HepG2 (cell line): ENCODE results near the gene AGGF1. TPM values are rescaled to one million over a fixed set of nuclear protein-coding genes. Genes with fewer than 3 reads are reported as not detected.

Experiments
- ARID2 ChIP-seq: sonication (generic); formaldehyde crosslinking; IDR thresholded peaks from 2 replicates; pipeline ENCODE4 v1.8.1; 2022; ENCODE audit warnings: mild to moderate bottlenecking, missing genetic modification reagents, borderline replicate concordance
- MTERF4 ChIP-seq: sonication (generic); formaldehyde crosslinking; IDR thresholded peaks from 2 replicates; pipeline ENCODE4 v1.8.0; 2023; ENCODE audit warnings: mild to moderate bottlenecking, missing genetic modification reagents
- POGK ChIP-seq: sonication (generic); formaldehyde crosslinking; conservative IDR thresholded peaks from 2 replicates; pipeline ENCODE4 v1.8.0; 2022; ENCODE audit warnings: mild to moderate bottlenecking, moderate library complexity, missing genetic modification reagents
- RARA ChIP-seq: IDR thresholded peaks from 2 replicates; pipeline ENCODE4 v1.6.1; 2016; ENCODE audit warnings: missing genetic modification reagents, missing compliant biosample characterization
- RBM22 ChIP-seq: fragments of 200-400 bp; formaldehyde crosslinking; optimal IDR thresholded peaks from 2 replicates; pipeline ENCODE3; 2017; ENCODE audit warnings: mild to moderate bottlenecking, low read length, moderate library complexity
- SRY ChIP-seq: sonication (generic); formaldehyde crosslinking; IDR thresholded peaks from 2 replicates; pipeline ENCODE4 v1.8.0; 2022; ENCODE audit warnings: mild to moderate bottlenecking, missing genetic modification reagents
- YEATS4 ChIP-seq: sonication (generic); formaldehyde crosslinking; IDR thresholded peaks from 2 replicates; pipeline ENCODE4 v1.4.0; 2020; ENCODE audit warnings: missing genetic modification reagents, borderline replicate concordance
- ZBTB4 ChIP-seq: sonication (generic); formaldehyde crosslinking; IDR thresholded peaks from 2 replicates; pipeline ENCODE4 v1.4.0; 2020; ENCODE audit warnings: missing genetic modification reagents, mild to moderate bottlenecking, borderline replicate concordance
- ZFP36L1 ChIP-seq: sonication (generic); formaldehyde crosslinking; IDR thresholded peaks from 2 replicates; pipeline ENCODE4 v1.8.0; 2022; ENCODE audit warnings: mild to moderate bottlenecking, missing genetic modification reagents, moderate library complexity
- ZNF224 ChIP-seq: sonication (generic); formaldehyde crosslinking; IDR thresholded peaks from 2 replicates; pipeline ENCODE4 v1.5.0; 2020; ENCODE audit warnings: mild to moderate bottlenecking, missing genetic modification reagents
- ZNF468 ChIP-seq: sonication (generic); formaldehyde crosslinking; IDR thresholded peaks from 2 replicates; pipeline ENCODE4 v1.8.0; 2022; ENCODE audit warnings: mild to moderate bottlenecking, moderate library complexity, missing genetic modification reagents
- ZNF615 ChIP-seq: sonication (generic); formaldehyde crosslinking; IDR thresholded peaks from 2 replicates; pipeline ENCODE4 v1.5.0; 2020; ENCODE audit warnings: mild to moderate bottlenecking, missing genetic modification reagents, borderline replicate concordance
- ZNF646 ChIP-seq: sonication (generic); formaldehyde crosslinking; IDR thresholded peaks from 2 replicates; pipeline ENCODE4 v1.9.0; 2021; ENCODE audit warnings: mild to moderate bottlenecking, missing genetic modification reagents
- ZNF674 ChIP-seq: sonication (generic); formaldehyde crosslinking; IDR thresholded peaks from 2 replicates; pipeline ENCODE4 v1.5.0; 2020; ENCODE audit warnings: low read depth, mild to moderate bottlenecking, missing genetic modification reagents
- ZNF768 ChIP-seq: sonication (generic); formaldehyde crosslinking; IDR thresholded peaks from 2 replicates; pipeline ENCODE4 v1.4.0; 2020; ENCODE audit warnings: missing genetic modification reagents
- polyA plus RNA-seq, 8 experiments: library from polyadenylated mRNA; depleted of rRNA in 3 of 8; stranded (reverse) in 7 of 8; unstranded in 1 of 8; fragments of >200 nt; fragmentation: Illumina TruSeq in 4 of 8; extraction: Trizol in 4 of 8; gene quantifications; 2 replicates each; pipeline versions ENCODE4 v1.2.1 to v1.2.3, GENCODE V29; 2011 to 2016; ENCODE audit warnings: low read depth in 4 of 8, missing spikeins in 1 of 8, mixed read lengths in 1 of 8; ENCODE audit not compliant: insufficient read depth in 1 of 8
- total RNA-seq, 5 experiments: library from RNA; depleted of rRNA; stranded (reverse); fragments of >200 nt; fragmentation: Illumina TruSeq; extraction: Trizol; gene quantifications; 2 replicates each; pipeline ENCODE4 v1.2.3, GENCODE V29; 2016; ENCODE audit warnings: low read depth in 1 of 5

The AGGF1 gene
- total and polyA plus RNA-seq, 2 of the 13 experiments (the other 11 are each of a cell fraction or from before 2014, with no cell fraction given): 12.9 to 15.5 TPM

GRCh38 chr5:77086689-77087483 lies 56.7 kb downstream of the AGGF1 start, which contains the start of gene ZBED3 (continued):
- peak; percentile 52 for TF ChIP-seq POGK (CRISPR knock-in tag)
- TF ChIP-seq ZFP36L1 (CRISPR knock-in tag): 0 out of 2 replicates have a peak, but pooled peaks have one; percentile 31
- peak; percentile 42 for TF ChIP-seq RBM22
- TF ChIP-seq ZNF646 (CRISPR knock-in tag): no peak
- TF ChIP-seq ZBTB4 (CRISPR knock-in tag): no peak
- TF ChIP-seq ARID2 (CRISPR knock-in tag): 0 out of 2 replicates have a peak, but pooled peaks have one; percentile 73
- peak; percentile 55; the same call in 1 of the 2 replicates for TF ChIP-seq ZNF768 (CRISPR knock-in tag)
- peak; percentile 74; the same call in 1 of the 2 replicates for TF ChIP-seq ZNF468 (CRISPR knock-in tag)
- 0 out of 2 replicates have a peak, but pooled peaks have one; percentile 49 for TF ChIP-seq ZNF674
- TF ChIP-seq RARA (CRISPR knock-in tag): 0 out of 2 replicates have a peak, but pooled peaks have one; percentile 4
- TF ChIP-seq ZNF224: 0 out of 2 replicates have a peak, but pooled peaks have one; percentile 67
- 0 out of 2 replicates have a peak, but pooled peaks have one; percentile 20 for TF ChIP-seq MTERF4 (CRISPR knock-in tag)
- peak; percentile 64; the same call in 1 of the 2 replicates for TF ChIP-seq YEATS4
- 0 out of 2 replicates have a peak, but pooled peaks have one; percentile 43 for TF ChIP-seq SRY
- TF ChIP-seq ZNF615: no peak
